ENCODE measurements around the gene DARS1.

DARS1 gene

GRCh38 chr2:135945526-135945925 is 39.9 kb downstream of the DARS1 start:
- peaks cover 24% of the 10 kb centered on the region for H3K4me1 ChIP-seq (ENCODE audit: low read length)
- no peak for TF ChIP-seq EZH2phosphoT487 (IDR thresholded peaks at IDR 0.05; ENCODE audit: low read depth)
- TF ChIP-seq CTCF (IDR thresholded peaks at IDR 0.05; ENCODE audit: low read depth, low read length): no peak
- no peak overlapping the region for H2AFZ ChIP-seq (ENCODE audit: low read depth, low read length)
- H3K9ac ChIP-seq (ENCODE audit: low read length): no peak overlapping the region
- no peak overlapping the region for H3K4me3 ChIP-seq (ENCODE audit: low read length)
- no peak overlapping the region for H3K4me2 ChIP-seq (ENCODE audit: low read length)
- peaks cover 53% of the 10 kb centered on the region for H4K20me1 ChIP-seq (ENCODE audit: insufficient read depth, low read length)
- H3K79me2 ChIP-seq (ENCODE audit: low read length): peaks cover 27% of the 10 kb centered on the region
- peaks cover 19% of the 10 kb centered on the region for H3K36me3 ChIP-seq (replicated peaks; ENCODE audit: low read depth, low read length)
- no peak overlapping the region for H3K27ac ChIP-seq (ENCODE audit: low read length)
- no peaks in the 10 kb centered on the region for H3K9me3 ChIP-seq (ENCODE audit: insufficient read depth, low read length)
- no peaks in the 10 kb centered on the region for H3K27me3 ChIP-seq (ENCODE audit: low read depth, low read length)

- Histone ChIP-seq H3K27ac (ENCODE audit: low read length) (no peak overlapping the region), H3K27me3 (ENCODE audit: low read depth, low read length) (no peaks in the 10 kb centered on the region), H3K9me3 (ENCODE audit: insufficient read depth, low read length) (no peaks in the 10 kb centered on the region), H2AFZ (ENCODE audit: low read depth, low read length) (no peak overlapping the region), H3K36me3 (replicated peaks; ENCODE audit: low read depth, low read length) (peaks cover 16% of the 10 kb centered on the region), H4K20me1 (ENCODE audit: insufficient read depth, low read length) (peaks cover 44% of the 10 kb centered on the region), H3K79me2 (ENCODE audit: low read length) (peaks cover 21% of the 10 kb centered on the region), H3K4me1 (ENCODE audit: low read length) (peaks cover 23% of the 10 kb centered on the region), H3K9ac (ENCODE audit: low read length) (no peak overlapping the region), H3K4me2 (ENCODE audit: low read length) (no peak overlapping the region), H3K4me3 (ENCODE audit: low read length) (no peak overlapping the region)
- TF ChIP-seq EZH2phosphoT487 (IDR thresholded peaks at IDR 0.05; ENCODE audit: low read depth): no peak
These were observed 40.8 kb downstream of the DARS1 start for GRCh38 chr2:135944625-135945024.

GRCh38 chr2:135942936-135943688 is 42.3 kb downstream of the DARS1 start:
- Histone ChIP-seq H3K27me3 (ENCODE audit: low read depth, low read length) (no peaks in the 10 kb centered on the region), H3K4me2 (ENCODE audit: low read length) (no peak overlapping the region), H3K27ac (ENCODE audit: low read length) (no peak overlapping the region), H3K9me3 (ENCODE audit: insufficient read depth, low read length) (no peaks in the 10 kb centered on the region), H3K4me1 (ENCODE audit: low read length) (peaks cover 9% of the 10 kb centered on the region), H3K4me3 (ENCODE audit: low read length) (no peak overlapping the region), H2AFZ (ENCODE audit: low read depth, low read length) (no peak overlapping the region), H3K9ac (ENCODE audit: low read length) (no peak overlapping the region), H4K20me1 (ENCODE audit: insufficient read depth, low read length) (peaks cover 31% of the 10 kb centered on the region), H3K36me3 (replicated peaks; ENCODE audit: low read depth, low read length) (peaks cover 16% of the 10 kb centered on the region), H3K79me2 (ENCODE audit: low read length) (peaks cover 13% of the 10 kb centered on the region)
- TF ChIP-seq CTCF (IDR thresholded peaks at IDR 0.05; ENCODE audit: low read depth, low read length) (no peak), EZH2phosphoT487 (IDR thresholded peaks at IDR 0.05; ENCODE audit: low read depth) (no peak)

- Histone ChIP-seq H3K4me2 (ENCODE audit: low read length) (no peak overlapping the region), H4K20me1 (ENCODE audit: insufficient read depth, low read length) (peaks cover 4% of the 10 kb centered on the region), H2AFZ (ENCODE audit: low read depth, low read length) (no peak overlapping the region), H3K9ac (ENCODE audit: low read length) (no peak overlapping the region), H3K9me3 (ENCODE audit: insufficient read depth, low read length) (no peaks in the 10 kb centered on the region), H3K4me1 (ENCODE audit: low read length) (no peaks in the 10 kb centered on the region), H3K27ac (ENCODE audit: low read length) (no peak overlapping the region), H3K36me3 (replicated peaks; ENCODE audit: low read depth, low read length) (peaks cover 26% of the 10 kb centered on the region), H3K79me2 (ENCODE audit: low read length) (no peaks in the 10 kb centered on the region; the same call in 1 of the 2 replicates), H3K27me3 (ENCODE audit: low read depth, low read length) (no peaks in the 10 kb centered on the region), H3K4me3 (ENCODE audit: low read length) (no peak overlapping the region)
- no peak for TF ChIP-seq CTCF (IDR thresholded peaks at IDR 0.05; ENCODE audit: low read depth, low read length)
- no peak for TF ChIP-seq EZH2phosphoT487 (IDR thresholded peaks at IDR 0.05; ENCODE audit: low read depth)
These were observed 48.9 kb downstream of the DARS1 start for GRCh38 chr2:135936524-135936923.
